Neuronal stem cell (in vitro differentiated cells): ENCODE data around the gene TRIM22.

Experiments used
- DNase-seq: peaks from one replicate; pipeline ENCODE4 v3.0.0-alpha.2; 2013; ENCODE audit warnings: low spot score
- H2AFZ ChIP-seq: one replicate; pipeline ENCODE4 v1.6.1; 2013; ENCODE audit warnings: mild to moderate bottlenecking, low read length, inconsistent platforms
- H2AK5ac ChIP-seq: 2 replicates; pipeline ENCODE4 v1.6.1; 2013; ENCODE audit warnings: low read depth, mild to moderate bottlenecking, inconsistent platforms, low read length, moderate library complexity, mixed read lengths
- H2BK120ac ChIP-seq: 2 replicates; pipeline ENCODE4 v1.6.1; 2013; ENCODE audit warnings: low read depth, mild to moderate bottlenecking, inconsistent platforms, low read length, moderate library complexity, mixed read lengths
- H2BK12ac ChIP-seq: one replicate; pipeline ENCODE4 v1.6.1; 2013; ENCODE audit warnings: low read length, inconsistent platforms
- H2BK15ac ChIP-seq: 2 replicates; pipeline ENCODE4 v1.6.1; 2013; ENCODE audit warnings: mild to moderate bottlenecking, low read length, inconsistent platforms, mixed read lengths
- H2BK5ac ChIP-seq: one replicate; pipeline ENCODE4 v1.6.1; 2013; ENCODE audit warnings: inconsistent platforms, mild to moderate bottlenecking, low read length, moderate library complexity
- H3K14ac ChIP-seq: one replicate; pipeline ENCODE4 v1.6.1; 2013; ENCODE audit warnings: low read length, inconsistent platforms
- H3K18ac ChIP-seq: 2 replicates; pipeline ENCODE4 v1.6.1; 2013; ENCODE audit warnings: low read length, inconsistent platforms
- H3K23ac ChIP-seq: 2 replicates; pipeline ENCODE4 v1.6.1; 2013; ENCODE audit warnings: low read depth, mild to moderate bottlenecking, mixed read lengths, low read length, inconsistent platforms; ENCODE audit not compliant: poor library complexity
- H3K27ac ChIP-seq: replicated peaks from 3 replicates; pipeline ENCODE4 v1.5.1; 2013; ENCODE audit warnings: low read length, inconsistent platforms
- H3K27me3 ChIP-seq, 3 experiments: 2 replicates each; pipeline ENCODE4 v1.6.1; 2013; ENCODE audit warnings: low read length in 3 of 3, mild to moderate bottlenecking in 2 of 3, inconsistent platforms in 1 of 3, low read depth in 1 of 3, mixed read lengths in 1 of 3, moderate library complexity in 1 of 3; ENCODE audit not compliant: control insufficient read depth in 3 of 3, insufficient read depth in 3 of 3
- H3K36me3 ChIP-seq, 2 donors: replicated peaks in 1 of 2; 2 replicates each; pipeline ENCODE4 v1.6.1; 2013; ENCODE audit warnings: low read length in 2 of 2; ENCODE audit not compliant: control insufficient read depth in 2 of 2, insufficient read depth in 2 of 2
- H3K4ac ChIP-seq: 2 replicates; pipeline ENCODE4 v1.6.1; 2013; ENCODE audit warnings: inconsistent platforms, mild to moderate bottlenecking, low read length, moderate library complexity
- H3K4me1 ChIP-seq, 2 donors: 1 replicate in 1 of 2; 2 replicates in 1 of 2; pipeline ENCODE4 v1.6.1; 2013; ENCODE audit warnings: low read length in 2 of 2, low read depth in 1 of 2; ENCODE audit not compliant: control insufficient read depth in 2 of 2, insufficient read depth in 1 of 2
- H3K4me2 ChIP-seq: one replicate; pipeline ENCODE4 v1.6.1; 2013; ENCODE audit warnings: mild to moderate bottlenecking, low read length, inconsistent platforms; ENCODE audit not compliant: insufficient read depth, poor library complexity, severe bottlenecking
- H3K4me3 ChIP-seq, 2 donors: 2 replicates each; pipeline ENCODE4 v1.5.1; 2013; ENCODE audit warnings: low read length in 2 of 2, mild to moderate bottlenecking in 2 of 2, inconsistent platforms in 1 of 2, moderate library complexity in 1 of 2
- H3K79me1 ChIP-seq: one replicate; pipeline ENCODE4 v1.6.1; 2013; ENCODE audit warnings: low read depth, mild to moderate bottlenecking, inconsistent platforms, low read length, moderate library complexity
- H3K9ac ChIP-seq: one replicate; pipeline ENCODE4 v1.6.1; 2013; ENCODE audit warnings: mild to moderate bottlenecking, low read depth, low read length, inconsistent platforms; ENCODE audit not compliant: poor library complexity
- H3K9me3 ChIP-seq, 2 donors: replicated peaks in 1 of 2; 2 replicates each; pipeline versions ENCODE3 to v1.6.1; 2013; ENCODE audit warnings: low read length in 2 of 2, mild to moderate bottlenecking in 2 of 2, inconsistent platforms in 1 of 2, low read depth in 1 of 2, mixed read lengths in 1 of 2, moderate library complexity in 1 of 2; ENCODE audit not compliant: control insufficient read depth in 2 of 2, insufficient read depth in 1 of 2
- H4K8ac ChIP-seq: one replicate; pipeline ENCODE4 v1.6.1; 2013; ENCODE audit warnings: low read depth, mild to moderate bottlenecking, inconsistent platforms, low read length, moderate library complexity
- H4K91ac ChIP-seq: one replicate; pipeline ENCODE4 v1.6.1; 2013; ENCODE audit warnings: low read length, low read depth, mild to moderate bottlenecking, inconsistent platforms; ENCODE audit not compliant: poor library complexity
- WGBS, 2 donors: extraction: QIAGEN DNeasy Blood & Tissue Kit; methylation state at CpG; one replicate each; pipeline ENCODE4 v1.1.7; 2013; ENCODE audit warnings: missing lambda C conversion rate in 2 of 2, mixed read lengths in 1 of 2; ENCODE audit not compliant: insufficient read length in 2 of 2, insufficient replicate concordance in 1 of 2; ENCODE audit errors: extremely low coverage in 2 of 2; 5-methylcytosine and 5-hydroxymethylcytosine counted together

Gene TRIM22

GRCh38 chr11:5749836-5750235 is 60.2 kb downstream of the TRIM22 start:
- H3K4me1 ChIP-seq = no peaks in the 10 kb centered on the region
- no peak overlapping the region for H3K4me3 ChIP-seq
- H4K8ac ChIP-seq = no peak overlapping the region
- no peak overlapping the region for H3K9ac ChIP-seq
- no peak overlapping the region for H3K4ac ChIP-seq
- H3K4me2 ChIP-seq = no peak overlapping the region
- no peak overlapping the region for H3K23ac ChIP-seq
- H2BK5ac ChIP-seq = no peak overlapping the region
- no CpG with 5 or more reads among the region's 3 CpGs for WGBS, 2 donors
- no peaks in the 10 kb centered on the region for H3K79me1 ChIP-seq
- no peak overlapping the region for H2AK5ac ChIP-seq
- H2AFZ ChIP-seq = no peak overlapping the region
- no peak overlapping the region for H3K27ac ChIP-seq
- no peak overlapping the region for H2BK120ac ChIP-seq
- no peak overlapping the region for H3K14ac ChIP-seq
- no peaks in the 10 kb centered on the region for H3K36me3 ChIP-seq
- H3K18ac ChIP-seq = no peak overlapping the region
- no peak overlapping the region for H4K91ac ChIP-seq
- no peak overlapping the region for H2BK12ac ChIP-seq
- no peaks in the 10 kb centered on the region for H3K27me3 ChIP-seq
- no peak for DNase-seq
- H2BK15ac ChIP-seq = no peak overlapping the region
- no peaks in the 10 kb centered on the region for H3K9me3 ChIP-seq

GRCh38 chr11:5753943-5754342 is 64.4 kb downstream of the TRIM22 start, which contains the start of gene OR52N4:
Gene OR52N4 (plus strand): TSS chr11:5754243. CDS start chr11:5754741, 498 bp downstream.
- H3K9ac ChIP-seq = no peak within 1 kb of the TSS
- no peak within 1 kb of the TSS for H2BK12ac ChIP-seq
- H4K91ac ChIP-seq = no peak within 1 kb of the TSS
- DNase-seq = no peak
- H3K9me3 ChIP-seq = no peaks in the 10 kb centered on the region
- no peaks in the 10 kb centered on the region for H3K27me3 ChIP-seq
- H3K4me1 ChIP-seq = no peaks in the 10 kb centered on the region
- H3K79me1 ChIP-seq = no peaks in the 10 kb centered on the region
- H3K27ac ChIP-seq = no peak within 1 kb of the TSS
- H4K8ac ChIP-seq = no peak within 1 kb of the TSS
- no peaks in the 10 kb centered on the region for H3K36me3 ChIP-seq
- no CpG with 5 or more reads among the region's 1 CpG for WGBS, 2 donors
- no peak within 1 kb of the TSS for H3K14ac ChIP-seq
- H3K4ac ChIP-seq = no peak within 1 kb of the TSS
- H3K4me2 ChIP-seq = no peak within 1 kb of the TSS
- H3K23ac ChIP-seq = no peak within 1 kb of the TSS
- no peak within 1 kb of the TSS for H2AK5ac ChIP-seq
- no peak within 1 kb of the TSS for H3K18ac ChIP-seq
- H2BK120ac ChIP-seq = no peak within 1 kb of the TSS
- H2BK15ac ChIP-seq = no peak within 1 kb of the TSS
- H2BK5ac ChIP-seq = no peak within 1 kb of the TSS
- no peak within 1 kb of the TSS for H2AFZ ChIP-seq
- H3K4me3 ChIP-seq = no peak within 1 kb of the TSS
